ENCODE measurements around the gene SSMEM1.
"Not testable (repeated sequence)": the region's sequence is repeated elsewhere in the genome, so short reads cannot be mapped to it uniquely, and the experiment has no call there.

Gene SSMEM1

GRCh38 chr7:130246491-130246890 is 38.8 kb downstream of the SSMEM1 start:
- DNase-seq (ENCODE audit: low read depth, low spot score) = not testable (repeated sequence)

- not testable (repeated sequence) for DNase-seq (ENCODE audit: low read depth, low spot score)
Observed at GRCh38 chr7:130248842-130249241, 41.2 kb downstream of the SSMEM1 start.

GRCh38 chr7:130249626-130250025 is 42.0 kb downstream of the SSMEM1 start:
- DNase-seq (ENCODE audit: low read depth, low spot score) = not testable (repeated sequence)

GRCh38 chr7:130254555-130254954 is 46.9 kb downstream of the SSMEM1 start:
- no peak for DNase-seq (ENCODE audit: low read depth, low spot score)

GRCh38 chr7:130256704-130257103 is 49.0 kb downstream of the SSMEM1 start:
- no peak for DNase-seq (ENCODE audit: low read depth, low spot score)

- no peak for DNase-seq (ENCODE audit: low read depth, low spot score)
Observed at GRCh38 chr7:130258494-130259078, 50.9 kb downstream of the SSMEM1 start.

GRCh38 chr7:130262448-130262847 is 54.8 kb downstream of the SSMEM1 start:
- no peak for DNase-seq (ENCODE audit: low read depth, low spot score)

GRCh38 chr7:130263130-130263529 is 55.5 kb downstream of the SSMEM1 start:
- no peak for DNase-seq (ENCODE audit: low read depth, low spot score)
